ENCODE results near the gene CDCA8.

DNA sequence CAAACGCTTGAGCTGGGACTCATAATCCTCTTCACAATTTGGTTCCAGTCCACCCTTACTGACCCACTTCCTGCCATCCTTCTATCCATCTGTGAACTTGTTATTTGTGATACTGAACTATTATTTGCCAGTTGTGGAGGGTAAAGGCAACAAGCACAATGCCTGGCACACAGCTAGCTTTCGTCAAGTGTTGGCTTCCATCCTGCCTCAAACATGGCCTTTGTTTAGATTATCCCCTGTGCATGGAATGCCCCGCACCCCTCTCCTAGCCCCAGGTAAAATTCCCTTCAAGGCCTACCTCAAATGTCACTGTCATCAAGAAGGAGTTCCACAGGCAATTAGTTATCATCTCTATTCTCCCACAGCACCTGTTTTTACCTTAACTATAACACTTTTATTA lies 11.4 kb upstream of the CDCA8 start:
- TF ChIP-seq POLR2AphosphoS5 (IDR thresholded peaks at IDR 0.05; ENCODE audit: borderline replicate concordance, low read depth, low read length) (no peak), EZH2 (IDR thresholded peaks at IDR 0.05) (no peak), FOXP2 (optimal IDR thresholded peaks at IDR 0.05; ENCODE audit: control extremely low read depth, extremely low read length, insufficient read depth) (no peak)
